ENCODE data around the gene CIB2.

CIB2 gene

DNA sequence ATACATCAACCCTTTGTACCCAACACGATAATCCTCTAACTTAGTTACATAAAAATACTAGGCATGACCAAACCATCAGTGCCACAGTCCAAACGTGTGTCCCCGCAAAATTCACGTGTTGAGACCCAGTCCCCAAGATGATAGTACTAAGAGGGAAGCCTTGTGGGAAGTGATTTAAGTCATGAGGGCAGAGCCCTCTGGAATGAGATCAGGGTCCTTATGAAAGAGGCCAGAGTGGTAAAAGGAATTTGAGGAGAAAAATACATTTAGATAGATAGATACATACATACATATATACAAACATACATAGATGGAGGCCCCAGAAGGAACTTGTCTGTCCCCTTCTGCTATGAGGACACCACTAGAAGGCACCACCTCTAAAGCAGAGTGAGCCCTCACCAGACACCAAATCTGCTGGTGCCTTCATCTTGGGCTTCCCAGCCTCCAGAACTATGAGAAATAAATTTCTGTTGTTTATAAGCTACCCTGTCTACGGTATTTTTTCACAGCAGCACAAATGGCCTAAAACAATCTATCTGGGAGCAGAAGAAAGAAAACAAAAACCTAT, 61.7 kb downstream of the CIB2 start:
- no peak for DNase-seq (ENCODE audit: low read depth in 1 of 2, low spot score in 1 of 2)

DNA sequence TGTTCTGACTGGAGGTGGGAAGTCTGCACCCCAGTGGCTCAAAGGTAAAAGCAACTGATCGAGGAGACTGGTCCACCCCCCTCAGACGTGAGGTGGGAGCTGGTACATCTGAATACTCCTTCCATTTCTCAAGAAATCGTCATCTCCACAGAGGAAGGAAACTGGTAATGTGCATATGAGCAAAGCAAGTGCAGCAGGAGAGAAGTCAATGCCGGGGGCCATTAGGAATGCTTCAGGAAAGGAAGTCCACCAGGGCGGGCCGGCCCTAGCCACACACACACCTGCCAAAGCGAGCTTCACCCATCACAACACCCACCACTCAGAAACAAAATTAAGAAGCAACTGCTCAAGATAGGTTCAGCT, 62.2 kb downstream of the CIB2 start:
- no peak for DNase-seq (ENCODE audit: low read depth in 1 of 2, low spot score in 1 of 2)

DNA sequence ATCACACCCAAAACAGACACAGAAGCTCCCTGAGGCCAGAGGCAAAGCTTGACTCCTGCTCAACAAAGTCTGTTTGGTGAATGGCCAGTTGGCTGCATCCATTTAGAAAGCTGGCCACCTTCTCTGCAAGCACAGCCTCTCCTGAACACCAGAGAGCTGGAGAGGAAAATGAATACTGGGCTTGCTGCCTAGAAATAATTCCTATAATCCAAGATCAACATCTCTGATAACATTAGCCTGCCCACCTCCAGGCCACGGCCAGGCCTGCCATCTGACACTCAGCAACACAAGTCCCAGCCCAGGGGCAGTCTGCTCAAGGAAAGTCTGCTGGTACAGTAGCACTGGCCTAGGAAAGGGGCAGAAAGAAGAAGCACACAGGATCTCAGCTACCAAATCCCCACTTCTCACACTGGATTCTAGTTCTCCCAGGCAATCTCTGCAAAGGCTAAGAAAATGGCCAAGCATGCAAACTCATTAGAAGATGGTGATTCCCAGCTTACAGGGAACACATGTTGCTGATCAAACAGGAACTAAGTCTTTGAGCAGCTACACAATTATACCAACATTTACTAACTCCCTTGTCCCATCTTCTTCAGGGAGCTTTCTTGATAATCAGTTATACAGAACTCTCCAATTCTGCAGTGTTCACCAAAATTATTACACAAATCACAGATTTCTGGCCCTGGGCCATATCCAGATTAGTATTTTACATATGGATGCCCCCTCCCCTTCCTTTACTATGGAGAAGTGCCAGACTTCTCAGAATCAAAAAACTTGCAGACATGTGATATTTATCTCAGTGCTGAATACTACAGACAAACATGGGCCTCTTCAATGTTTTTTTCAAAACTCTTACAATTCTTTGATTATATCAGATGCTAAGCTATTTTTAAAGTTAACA, 63.7 kb downstream of the CIB2 start:
- no peak for DNase-seq (ENCODE audit: low read depth in 1 of 2, low spot score in 1 of 2)

DNA sequence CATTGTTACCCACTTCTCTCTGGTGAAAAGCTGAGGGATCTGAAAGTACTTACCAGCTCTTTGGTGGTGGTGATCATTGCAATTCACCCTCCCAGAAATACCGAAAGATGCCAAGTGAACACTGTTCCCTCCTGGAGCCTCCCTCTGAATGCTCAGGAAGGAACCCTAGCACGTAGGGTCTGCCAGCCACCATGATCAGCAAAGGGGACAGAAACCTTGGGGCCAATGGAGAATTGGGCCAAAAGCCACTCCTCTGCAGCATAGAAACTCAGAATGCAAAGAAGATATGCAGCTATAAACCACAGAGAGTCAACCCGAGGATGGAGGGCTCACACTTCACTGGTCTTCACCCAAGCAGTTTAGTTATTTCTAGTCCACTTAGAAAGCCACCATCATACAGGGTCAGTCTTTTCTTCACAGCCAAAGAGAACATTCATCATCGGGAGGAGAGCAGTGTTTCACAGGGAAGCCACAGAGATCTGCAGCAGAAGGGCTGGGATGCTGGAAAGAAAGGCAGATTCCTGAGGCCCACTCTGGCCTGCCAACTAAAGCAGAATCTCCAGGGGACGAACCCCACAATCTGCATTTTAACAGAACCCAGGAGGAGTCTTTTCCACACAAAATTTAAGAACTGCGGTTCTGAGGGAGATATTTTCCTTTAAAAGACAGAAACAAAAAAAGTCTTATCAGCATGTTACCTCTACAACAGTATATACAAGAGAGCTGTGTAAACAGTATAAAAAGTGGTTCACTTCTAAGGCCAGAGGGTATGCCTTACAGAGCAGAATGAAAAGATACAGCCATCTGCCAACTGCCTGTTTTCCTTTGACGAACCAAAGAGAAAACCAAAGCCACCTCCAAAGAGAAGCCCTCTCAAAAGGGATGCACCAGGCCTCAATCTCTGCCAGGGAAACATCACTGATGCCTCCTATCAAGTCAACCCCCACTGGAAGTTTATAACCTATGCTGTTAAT, 65.0 kb downstream of the CIB2 start:
- no peak for DNase-seq (ENCODE audit: low read depth in 1 of 2, low spot score in 1 of 2)

DNA sequence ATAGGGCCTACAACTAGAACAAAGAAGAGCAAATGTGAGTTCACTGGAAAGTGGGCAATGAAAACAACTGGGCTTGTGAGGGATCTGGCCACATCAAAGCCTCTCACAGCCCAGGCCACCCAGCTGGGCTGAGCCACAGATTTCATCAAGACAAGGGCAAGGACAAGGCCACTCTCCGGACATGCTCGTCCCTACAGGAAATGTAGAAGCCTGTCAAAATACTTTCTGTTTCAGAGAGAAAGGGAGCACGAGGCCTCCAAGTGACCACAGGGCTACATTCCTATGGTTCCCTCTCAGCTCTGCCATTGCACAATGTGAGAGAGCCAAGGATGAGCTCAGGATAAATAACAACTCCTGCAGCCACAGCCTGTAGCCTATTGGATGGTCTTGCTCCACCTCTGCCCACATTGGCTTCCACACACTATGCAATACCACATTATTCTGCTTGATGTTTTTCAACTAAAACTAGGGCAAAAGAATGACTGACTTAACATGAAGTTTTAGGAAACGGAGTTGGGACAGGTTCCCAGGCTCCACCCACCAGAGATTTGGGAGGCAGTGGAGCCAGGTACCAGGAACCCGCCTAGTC, 65.9 kb downstream of the CIB2 start:
- no peak for DNase-seq (ENCODE audit: low read depth in 1 of 2, low spot score in 1 of 2)

DNA sequence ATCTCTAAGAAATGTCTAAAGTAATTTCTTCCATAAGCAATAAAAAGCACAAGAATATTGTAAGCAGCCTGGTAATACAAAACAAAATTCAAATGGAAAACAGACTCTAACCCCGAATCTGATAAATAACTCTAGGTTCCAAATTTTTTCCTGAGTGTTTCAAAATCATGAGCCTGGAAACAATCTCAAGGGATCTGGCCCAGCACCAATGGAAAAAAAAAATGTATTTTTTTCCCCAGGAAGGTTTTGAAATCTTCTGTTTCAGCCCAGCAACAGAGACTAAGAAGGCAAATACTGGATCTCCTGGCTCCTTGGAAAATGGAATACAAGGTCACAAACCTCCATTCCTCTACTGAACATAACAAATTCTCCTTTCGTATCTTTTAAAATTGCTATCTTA, 66.7 kb downstream of the CIB2 start:
- no peak for DNase-seq (ENCODE audit: low read depth in 1 of 2, low spot score in 1 of 2)

DNA sequence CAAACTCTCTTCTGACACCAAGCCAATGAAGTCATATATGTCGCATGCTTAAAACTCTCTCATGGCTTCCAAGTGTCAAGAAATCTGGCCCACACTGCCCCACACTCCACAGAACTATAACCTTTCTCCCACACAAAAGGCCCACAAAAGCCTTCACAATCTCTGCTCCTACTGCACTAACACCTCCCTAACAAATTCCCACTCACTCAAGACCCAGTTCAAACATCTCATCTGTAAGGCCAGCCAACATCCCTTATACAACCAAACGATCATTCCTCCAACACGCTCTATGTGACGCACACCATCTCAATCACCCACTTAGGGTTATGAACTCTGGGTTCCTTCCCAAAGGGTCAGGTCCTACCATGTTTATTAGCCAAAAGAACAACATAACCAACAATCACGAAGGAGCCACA, 67.3 kb downstream of the CIB2 start:
- DNase-seq (ENCODE audit: low read depth in 1 of 2, low spot score in 1 of 2): no peak

DNA sequence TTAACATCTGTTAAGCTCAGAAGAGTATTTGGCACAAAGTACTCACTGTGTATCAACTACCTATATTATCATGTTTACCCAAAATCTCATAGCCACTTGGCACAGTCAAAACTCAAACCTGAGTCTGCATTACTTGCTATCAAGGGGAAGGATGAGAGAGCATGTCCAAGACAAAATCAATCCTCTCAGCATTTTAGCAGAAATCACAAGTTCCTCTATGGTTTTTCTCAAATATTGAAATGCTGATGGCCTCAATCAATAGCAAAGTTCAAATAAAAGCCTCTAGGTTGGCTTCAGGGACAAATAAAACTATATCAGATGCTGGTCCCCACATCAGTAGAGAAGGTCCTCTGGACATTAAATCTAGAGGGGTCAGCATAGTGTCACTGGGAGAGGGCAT, 68.0 kb downstream of the CIB2 start:
- DNase-seq (ENCODE audit: low read depth in 1 of 2, low spot score in 1 of 2): no peak

DNA sequence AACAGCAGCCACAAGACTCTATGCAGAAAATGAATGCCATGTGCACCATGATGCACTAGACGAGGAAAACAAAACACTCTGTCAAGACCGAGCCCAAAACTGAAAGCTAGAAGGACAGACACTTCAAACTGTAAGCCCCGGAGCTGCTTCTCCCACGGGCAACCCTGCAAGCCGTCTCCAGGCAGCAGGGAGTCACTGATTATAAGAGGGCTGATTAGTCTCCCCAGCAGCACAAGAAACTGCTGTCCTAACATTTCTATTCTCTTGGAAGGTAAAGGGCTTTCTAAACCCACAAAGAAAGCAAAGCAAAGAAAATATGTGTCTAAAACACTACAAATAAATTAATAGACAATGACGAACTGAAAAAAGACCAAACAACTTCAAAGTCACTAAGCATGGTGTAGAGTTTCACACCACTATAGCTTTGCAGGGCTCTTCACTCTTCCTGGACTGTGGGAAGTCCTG, 69.2 kb downstream of the CIB2 start:
- DNase-seq (ENCODE audit: low read depth in 1 of 2, low spot score in 1 of 2): no peak

DNA sequence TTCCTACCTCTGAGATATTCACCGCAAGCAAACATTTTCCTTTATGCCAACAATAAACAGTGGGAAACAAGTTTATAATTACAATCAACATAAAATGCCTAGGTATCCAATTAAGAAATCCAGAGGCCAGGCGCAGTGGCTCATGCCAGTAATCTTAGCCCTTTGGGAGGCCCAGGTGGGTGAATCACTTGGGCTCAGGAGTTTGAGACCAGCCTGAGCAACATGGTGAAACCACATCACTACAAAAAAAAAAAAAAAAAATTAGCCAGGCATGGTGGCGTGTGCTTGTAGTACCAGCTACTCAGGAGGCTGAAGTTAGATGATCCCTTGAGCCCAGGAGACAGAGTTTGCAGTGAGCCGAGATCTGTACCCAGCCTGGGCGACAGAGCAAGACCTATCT, 71.0 kb downstream of the CIB2 start:
- no peak for DNase-seq (ENCODE audit: low read depth in 1 of 2, low spot score in 1 of 2)

DNA sequence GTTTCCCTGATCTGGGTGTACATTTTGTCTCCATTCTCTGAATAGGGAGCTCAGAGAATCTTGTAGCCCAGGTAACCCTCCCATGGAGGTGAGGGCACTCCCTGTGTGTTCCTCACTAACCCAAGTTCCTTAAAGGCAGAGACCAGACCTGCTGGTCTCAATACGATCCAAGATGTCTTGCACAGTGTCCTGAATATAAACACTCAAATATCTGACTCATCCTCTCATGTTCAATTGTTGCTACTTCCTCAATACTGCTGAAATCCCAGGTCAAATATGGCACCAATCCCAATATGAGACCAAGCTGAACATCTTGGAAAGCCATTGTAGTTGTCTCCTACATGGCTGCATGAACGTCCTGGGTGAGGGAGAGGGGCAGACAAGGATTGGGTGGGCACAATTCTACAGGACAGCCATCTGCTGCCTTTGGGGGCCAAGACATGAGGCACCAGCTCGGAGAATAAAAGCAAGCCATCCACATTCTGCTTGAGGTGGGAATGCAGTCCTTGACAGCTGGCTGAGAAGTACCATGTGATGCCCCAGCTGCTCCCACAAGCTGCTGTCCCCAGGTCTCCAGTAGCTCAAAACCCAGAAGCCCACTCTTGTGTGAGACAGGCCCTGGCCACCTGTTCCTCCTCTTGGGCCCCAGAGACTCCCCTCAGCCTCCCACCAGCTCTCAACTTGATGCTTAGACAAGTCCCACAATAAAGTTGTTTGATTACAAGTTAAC, 72.0 kb downstream of the CIB2 start:
- no peak for DNase-seq (ENCODE audit: low read depth in 1 of 2, low spot score in 1 of 2)

DNA sequence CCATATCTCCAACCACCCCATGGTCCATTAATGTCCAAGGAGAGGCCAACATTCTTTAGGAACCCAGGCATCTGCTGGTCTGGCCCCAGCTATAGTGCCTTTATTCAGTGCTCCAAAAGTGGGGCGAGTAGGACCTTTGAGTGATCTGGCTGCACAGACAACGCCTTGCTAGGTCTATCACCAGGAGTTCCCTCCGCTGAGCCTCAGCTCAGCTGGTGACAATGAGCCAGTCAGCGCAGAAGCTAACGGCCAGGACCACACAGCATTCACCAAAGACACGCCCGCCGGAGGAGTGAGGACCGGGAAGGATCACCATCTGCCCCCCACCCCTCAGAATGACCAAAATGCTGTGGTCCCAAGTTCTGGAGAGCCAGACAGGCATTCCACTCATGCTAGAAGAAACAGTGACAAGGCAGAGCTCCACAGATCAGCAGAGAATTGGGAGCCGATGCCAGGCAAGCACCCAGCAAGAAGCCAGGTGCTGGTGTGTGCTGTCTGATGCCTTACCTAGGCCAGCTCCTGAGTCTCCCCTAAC, 72.8 kb downstream of the CIB2 start:
- DNase-seq (ENCODE audit: low read depth in 1 of 2, low spot score in 1 of 2): no peak

DNA sequence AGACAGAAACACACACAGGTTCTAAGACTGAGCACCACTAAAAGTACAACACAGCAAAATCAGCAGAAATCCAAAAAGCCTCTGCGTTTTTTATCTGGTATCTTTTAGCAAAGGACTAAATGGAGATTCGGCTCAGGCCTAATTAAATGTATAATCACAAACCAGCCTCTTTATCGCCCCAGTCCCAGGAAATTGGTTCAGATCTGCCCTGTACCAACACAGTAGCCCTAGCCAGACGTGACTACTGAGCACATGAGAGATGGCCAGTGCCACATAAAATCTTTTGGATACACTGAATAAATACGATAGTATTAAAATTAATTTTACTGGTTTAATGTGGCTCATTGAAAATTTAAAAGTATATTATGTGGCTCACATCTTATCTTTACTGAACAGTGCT, 73.4 kb downstream of the CIB2 start:
- no peak for DNase-seq (ENCODE audit: low read depth in 1 of 2, low spot score in 1 of 2)

DNA sequence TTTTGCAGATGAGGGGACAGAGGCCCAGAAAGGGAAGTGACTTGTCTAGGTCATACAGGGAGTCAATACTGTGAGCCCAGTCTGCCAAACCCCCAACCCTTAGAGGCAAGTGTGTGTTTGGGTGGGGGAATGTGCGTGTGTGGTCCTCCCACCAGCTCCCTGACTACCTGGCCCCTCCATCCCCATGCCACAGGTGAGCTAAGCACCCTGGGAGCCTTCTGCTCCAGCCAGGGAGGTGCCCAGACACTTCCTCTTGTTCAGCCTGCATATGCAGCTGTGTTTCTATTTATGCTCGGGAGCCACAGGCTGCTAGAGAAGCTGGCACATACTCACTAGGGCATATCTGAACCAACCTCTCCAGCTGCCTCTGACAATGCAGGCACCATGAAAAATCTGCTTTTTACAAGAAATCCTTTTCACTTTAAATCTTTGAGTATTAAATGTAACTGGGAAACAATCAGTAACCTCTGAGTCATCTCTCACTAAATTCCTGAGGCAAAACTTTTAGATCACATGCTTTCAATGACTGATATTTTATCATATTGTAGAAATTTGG, 74.5 kb downstream of the CIB2 start:
- DNase-seq (ENCODE audit: low read depth in 1 of 2, low spot score in 1 of 2): no peak

DNA sequence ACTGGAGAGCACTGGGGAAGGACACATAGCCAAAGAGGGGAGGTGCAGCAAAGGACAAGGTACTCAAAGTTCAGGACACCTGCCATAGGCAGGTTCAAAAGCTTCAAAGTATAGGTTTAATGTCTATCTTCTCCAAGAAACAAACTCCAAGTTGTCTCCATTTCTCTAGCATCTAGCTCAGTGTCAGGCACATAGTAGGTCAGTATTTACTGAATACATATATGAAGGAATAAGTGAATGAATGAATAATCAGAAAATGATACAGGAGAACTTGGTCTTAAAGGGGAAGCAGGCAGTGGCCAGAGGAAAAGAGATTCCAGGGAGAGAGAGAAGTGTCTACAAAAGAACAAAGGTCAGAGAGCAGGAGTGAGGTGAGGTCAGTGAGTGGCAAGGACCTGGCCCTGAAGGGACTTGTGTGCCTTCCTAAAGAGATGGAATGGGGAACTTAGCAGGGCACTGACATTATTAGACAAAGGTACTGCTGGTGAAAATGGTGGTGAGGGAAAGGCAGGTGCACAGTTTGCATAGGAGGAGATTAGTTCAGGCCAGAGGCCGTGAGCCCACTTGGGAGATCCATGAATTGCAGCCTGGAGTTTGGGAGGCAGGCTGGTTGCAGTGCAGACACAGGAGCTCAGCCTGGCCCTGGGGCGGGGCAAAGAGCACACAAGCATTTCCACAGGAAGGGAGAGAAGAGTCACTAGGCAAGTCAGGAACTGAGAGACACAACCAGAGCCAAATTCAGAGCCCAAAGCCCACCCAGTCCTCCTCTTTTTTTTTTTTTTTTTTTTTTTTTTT, 75.1 kb downstream of the CIB2 start:
- DNase-seq (ENCODE audit: low read depth in 1 of 2, low spot score in 1 of 2): no peak

DNA sequence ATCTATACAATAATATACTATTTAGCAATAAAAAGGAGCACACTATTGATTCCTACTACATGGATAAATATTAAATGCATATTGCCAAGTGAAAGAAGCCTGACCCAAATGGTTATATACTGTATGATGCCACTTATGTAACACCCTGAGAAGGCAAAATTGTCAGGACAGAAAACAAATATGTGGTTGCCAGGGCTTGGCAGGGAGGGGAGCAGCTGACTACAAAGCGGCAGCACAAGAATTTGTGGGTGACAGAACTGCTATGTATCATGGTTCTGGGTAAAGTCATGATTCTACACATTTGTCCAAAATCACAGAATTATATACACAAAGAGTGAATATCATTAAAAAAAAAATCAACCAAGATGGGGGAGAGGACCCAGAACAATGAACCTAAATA, 76.3 kb downstream of the CIB2 start:
- no peak for DNase-seq (ENCODE audit: low read depth in 1 of 2, low spot score in 1 of 2)

Data from stimulated activated CD4-positive, alpha-beta T cell treated with anti-CD3 and anti-CD28 coated beads, Interleukin-15, amount 100 ng/mL, for 1 hour (primary cell).